GM23248 (cell line): Measurements from ENCODE around the gene FILIP1L. TPM values are rescaled to one million over a fixed set of nuclear protein-coding genes. Genes with fewer than 3 reads are reported as not detected.

Source experiments
- DNase-seq: peaks from one replicate; pipeline ENCODE4 v3.0.0-alpha.2; 2015
- H2AFZ ChIP-seq: fragments of 200-600 bp; sonication (generic); 2 replicates; pipeline ENCODE4 v1.6.1; 2016; ENCODE audit warnings: antibody characterized with exemption
- H3F3A ChIP-seq: fragments of 200-600 bp; sonication (generic); 2 replicates; pipeline ENCODE4 v1.6.1; 2016; ENCODE audit warnings: mild to moderate bottlenecking, antibody characterized with exemption, mixed run types; ENCODE audit not compliant: insufficient read depth
- H3K27ac ChIP-seq: fragments of 200-600 bp; sonication (generic); 2 replicates; pipeline ENCODE4 v1.5.1; 2016; ENCODE audit warnings: mild to moderate bottlenecking
- H3K27me3 ChIP-seq: fragments of 200-600 bp; sonication (generic); replicated peaks from 2 replicates; pipeline ENCODE4 v1.6.1; 2016; ENCODE audit warnings: mild to moderate bottlenecking; ENCODE audit not compliant: insufficient read depth
- H3K36me3 ChIP-seq: fragments of 200-600 bp; sonication (generic); 2 replicates; pipeline ENCODE4 v1.6.1; 2016; ENCODE audit warnings: low read depth, mild to moderate bottlenecking
- H3K4me1 ChIP-seq: fragments of 200-600 bp; sonication (generic); 2 replicates; pipeline ENCODE4 v1.6.1; 2016; ENCODE audit warnings: mild to moderate bottlenecking; ENCODE audit not compliant: insufficient read depth
- H3K4me2 ChIP-seq: fragments of 200-600 bp; sonication (generic); one replicate; pipeline ENCODE4 v1.6.1; 2016; ENCODE audit warnings: mild to moderate bottlenecking; ENCODE audit not compliant: unreplicated experiment
- H3K4me3 ChIP-seq: fragments of 200-600 bp; sonication (generic); 2 replicates; pipeline ENCODE4 v1.5.1; 2016; ENCODE audit warnings: mild to moderate bottlenecking
- H3K79me2 ChIP-seq: fragments of 200-600 bp; sonication (generic); 2 replicates; pipeline ENCODE4 v1.6.1; 2016; ENCODE audit warnings: mild to moderate bottlenecking; ENCODE audit not compliant: insufficient read depth
- H3K9ac ChIP-seq: fragments of 200-600 bp; sonication (generic); 2 replicates; pipeline ENCODE4 v1.6.1; 2016; ENCODE audit warnings: mild to moderate bottlenecking
- H3K9me2 ChIP-seq: fragments of 200-600 bp; sonication (generic); 2 replicates; pipeline ENCODE4 v1.6.1; 2016; ENCODE audit warnings: mixed run types, mild to moderate bottlenecking, moderate library complexity; ENCODE audit not compliant: insufficient read depth
- H3K9me3 ChIP-seq: fragments of 200-600 bp; sonication (generic); one replicate; pipeline ENCODE4 v1.6.1; 2017; ENCODE audit warnings: low read depth
- H4K20me1 ChIP-seq: fragments of 200-600 bp; sonication (generic); 2 replicates; pipeline ENCODE4 v1.6.0; 2016; ENCODE audit not compliant: insufficient read depth
- EZH2 ChIP-seq: fragments of 200-600 bp; sonication (generic); IDR thresholded peaks from 2 replicates; pipeline ENCODE4 v1.6.1; 2018; ENCODE audit warnings: antibody characterized with exemption, mild to moderate bottlenecking; ENCODE audit not compliant: insufficient read depth, poor library complexity, severe bottlenecking
- EZH2phosphoT487 ChIP-seq: fragments of 200-600 bp; sonication (generic); IDR thresholded peaks from 2 replicates; pipeline ENCODE4 v1.6.1; 2018; ENCODE audit warnings: antibody characterized with exemption, moderate library complexity, mild to moderate bottlenecking, low read depth; ENCODE audit not compliant: insufficient read depth
- WGBS, 2 experiments: methylation state at CpG; one replicate each; pipeline ENCODE4 v1.1.6; 2015 to 2017; ENCODE audit warnings: low lambda C conversion rate in 2 of 2, low coverage in 1 of 2; ENCODE audit errors: missing lambda C conversion rate in 2 of 2; 5-methylcytosine and 5-hydroxymethylcytosine counted together
- in situ Hi-C: fragments of 300-500 bp; cut with MboI; formaldehyde crosslinking; loops from 2 replicates; pipeline ENCODE4 v1.15.0; 2020
- polyA plus RNA-seq: library from polyadenylated mRNA; unstranded; fragments of >200 nt; fragmentation: Nextera tagmentation; extraction: Ambion mirVana; gene quantifications from 2 replicates; pipeline ENCODE4 v1.2.1, GENCODE V29; 2016
- total RNA-seq: library from RNA; depleted of rRNA; stranded (reverse); fragments of >200 nt; shearing (Covaris generic); gene quantifications from 2 replicates; pipeline ENCODE4 v1.2.3, GENCODE V29; 2014

The FILIP1L gene
- total and polyA plus RNA-seq, 2 experiments from 2014 or later, result 45.0 to 66.3 TPM

DNA sequence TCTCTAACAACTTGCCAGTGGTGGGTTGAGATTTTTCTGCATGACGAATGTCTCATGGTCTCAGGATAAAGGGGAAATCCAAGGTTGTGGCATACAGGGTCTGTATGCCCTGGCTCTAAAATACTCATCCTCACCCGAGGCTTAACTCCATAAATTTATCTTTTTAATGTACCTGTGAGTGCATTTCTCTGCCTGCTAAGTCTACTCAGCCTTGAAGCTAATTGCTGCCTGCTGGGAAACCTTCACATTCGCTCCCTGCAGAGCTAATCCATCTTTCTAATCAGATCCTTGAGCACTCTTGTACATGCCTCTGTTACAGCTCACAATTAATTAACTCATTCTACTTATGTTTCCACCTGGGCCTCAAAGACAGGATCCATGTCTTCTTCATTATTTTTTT is 202.9 kb downstream of the FILIP1L start:
- no peaks in the 10 kb centered on the region for H3K36me3 ChIP-seq
- H3K4me3 ChIP-seq, result no peak overlapping the region
- H3K9me3 ChIP-seq, result no peaks in the 10 kb centered on the region
- WGBS, 2 experiments, result 95 to 96% methylated on average over 3 of the region's 3 CpGs
- DNase-seq, result no peak
- H3K4me2 ChIP-seq, result no peak overlapping the region
- H4K20me1 ChIP-seq, result no peaks in the 10 kb centered on the region
- H3K27ac ChIP-seq, result no peak overlapping the region
- no peak overlapping the region for H2AFZ ChIP-seq
- no peaks in the 10 kb centered on the region for H3K79me2 ChIP-seq
- in situ Hi-C loops, result no loop called here
- peaks cover 5% of the 10 kb centered on the region; the same call in 1 of the 2 replicates for H3F3A ChIP-seq
- no peaks in the 10 kb centered on the region for H3K9me2 ChIP-seq
- no peaks in the 10 kb centered on the region for H3K27me3 ChIP-seq
- H3K9ac ChIP-seq, result no peak overlapping the region
- H3K4me1 ChIP-seq, result peaks cover 13% of the 10 kb centered on the region
- TF ChIP-seq EZH2phosphoT487 (no peak), EZH2 (no peak)

DNA sequence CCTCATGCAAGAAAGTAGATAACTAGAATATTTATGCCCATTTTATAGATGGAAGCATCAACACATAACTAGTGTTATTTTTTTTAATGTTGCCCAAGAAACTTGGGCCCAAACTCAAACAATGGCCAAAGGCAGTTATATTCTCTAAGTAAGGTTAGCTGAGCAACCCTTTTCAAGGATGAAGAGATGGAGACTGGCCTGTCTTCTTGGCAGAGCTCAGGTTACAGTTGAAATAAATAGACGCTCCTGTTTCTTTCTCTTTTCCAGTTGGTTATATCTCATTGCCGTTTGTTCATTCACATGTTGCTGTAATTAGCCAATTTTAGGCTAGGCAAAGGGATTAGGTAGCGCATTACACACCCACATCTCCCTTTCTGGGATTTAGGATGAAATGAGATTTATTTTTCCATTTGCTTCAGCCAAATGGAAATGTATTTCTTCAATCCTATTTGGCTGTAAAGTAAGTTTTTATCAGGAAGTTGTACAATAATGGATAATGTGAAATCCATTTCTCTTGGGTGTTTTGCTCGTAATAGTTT is 203.5 kb downstream of the FILIP1L start:
- Histone ChIP-seq H3K9ac (no peak overlapping the region), H3K9me2 (no peaks in the 10 kb centered on the region), H3K4me3 (no peak overlapping the region), H3K9me3 (no peaks in the 10 kb centered on the region), H3K79me2 (no peaks in the 10 kb centered on the region), H3K36me3 (no peaks in the 10 kb centered on the region), H3F3A (peaks cover 5% of the 10 kb centered on the region; the same call in 1 of the 2 replicates), H4K20me1 (no peaks in the 10 kb centered on the region), H3K27me3 (no peaks in the 10 kb centered on the region), H3K4me1 (peaks cover 13% of the 10 kb centered on the region), H3K4me2 (peak overlapping the region; percentile 55), H2AFZ (no peak overlapping the region), H3K27ac (no peak overlapping the region)
- in situ Hi-C loops, result no loop called here
- WGBS, 2 experiments, result 98% methylated on average over 4 of the region's 4 CpGs
- TF ChIP-seq EZH2phosphoT487 (no peak), EZH2 (no peak)
- no peak for DNase-seq

DNA sequence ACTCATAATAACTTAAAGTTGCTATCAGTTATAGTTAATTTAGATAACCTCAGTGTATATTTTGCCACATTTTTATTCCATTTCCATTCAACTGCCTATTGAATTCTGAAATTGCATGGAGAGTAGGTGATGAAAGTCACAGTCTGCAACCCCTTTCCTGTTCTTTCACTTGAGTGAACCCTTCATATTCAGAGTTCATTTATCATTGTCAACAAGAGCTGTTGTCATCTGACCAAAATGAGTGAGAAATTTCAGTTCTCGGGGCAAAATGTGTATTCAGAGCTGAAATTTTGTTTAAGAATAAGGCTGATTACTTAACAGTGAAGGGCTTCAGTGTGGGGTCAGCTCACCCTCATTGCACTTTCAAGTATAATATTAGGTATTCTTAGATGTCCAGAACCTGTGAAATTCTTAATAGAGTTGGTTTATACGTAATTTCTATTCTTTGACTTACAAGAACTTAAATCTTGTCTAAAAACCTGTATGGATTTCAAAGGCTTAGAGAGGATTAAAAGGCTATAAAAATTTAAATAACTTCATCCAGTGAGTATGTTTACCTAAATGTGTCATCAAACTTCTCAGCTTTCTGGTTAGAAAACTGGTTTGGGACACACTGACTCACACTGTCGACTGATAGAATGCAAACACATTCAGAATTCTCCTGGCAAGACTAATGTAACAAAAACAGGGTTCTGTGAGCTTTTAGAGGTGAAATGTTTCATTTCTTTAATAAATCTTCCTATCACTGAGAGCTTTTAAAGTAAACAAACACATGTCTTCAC is 204.4 kb downstream of the FILIP1L start:
- no peak overlapping the region for H3K9ac ChIP-seq
- WGBS, 2 experiments, result 52 to 59% methylated on average over 3 of the region's 3 CpGs

DNA sequence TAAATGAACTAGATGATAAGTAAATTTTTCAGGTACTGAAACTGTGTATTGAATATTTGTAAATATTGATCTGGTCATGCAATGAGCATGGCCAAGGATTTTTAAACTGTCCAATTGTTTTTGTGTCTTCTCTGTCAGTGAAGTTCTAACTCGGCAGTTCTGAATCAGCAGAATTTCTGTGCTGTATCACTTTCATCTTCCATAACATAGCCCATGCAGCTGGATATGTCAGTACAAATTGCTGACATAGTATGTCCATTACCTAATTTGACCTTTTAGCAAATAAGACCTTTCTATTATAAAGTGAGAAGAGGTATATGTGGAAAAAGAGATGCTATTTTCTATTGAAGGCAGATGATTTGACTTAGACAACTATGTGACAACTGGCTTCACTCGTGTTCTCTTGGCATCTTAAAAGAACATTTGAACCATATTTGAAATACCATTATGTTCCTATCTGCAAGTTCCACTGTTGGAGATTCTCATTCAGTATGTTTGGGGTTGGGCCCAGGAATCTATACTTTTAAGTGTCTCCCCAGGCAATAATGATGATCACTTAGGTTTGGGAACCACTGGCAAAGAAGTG is 206.2 kb downstream of the FILIP1L start:
- Histone ChIP-seq H3K27me3 (no peaks in the 10 kb centered on the region), H3K4me1 (peaks cover 22% of the 10 kb centered on the region), H3F3A (peaks cover 5% of the 10 kb centered on the region; the same call in 1 of the 2 replicates), H4K20me1 (no peaks in the 10 kb centered on the region), H3K79me2 (no peaks in the 10 kb centered on the region), H3K4me3 (no peak overlapping the region), H3K9me3 (no peaks in the 10 kb centered on the region), H3K9ac (no peak overlapping the region), H3K27ac (no peak overlapping the region), H2AFZ (no peak overlapping the region), H3K36me3 (no peaks in the 10 kb centered on the region), H3K4me2 (no peak overlapping the region), H3K9me2 (no peaks in the 10 kb centered on the region)
- in situ Hi-C loops, result no loop called here
- DNase-seq, result no peak
- TF ChIP-seq EZH2 (no peak), EZH2phosphoT487 (no peak)
- WGBS, 2 experiments, result 82 to 87% methylated on average over 2 of the region's 2 CpGs

More for the DNA sequence above, 204.4 kb downstream of the FILIP1L start:
- Histone ChIP-seq H3K79me2 (no peaks in the 10 kb centered on the region), H3K27me3 (no peaks in the 10 kb centered on the region), H3K9me2 (no peaks in the 10 kb centered on the region), H3K36me3 (no peaks in the 10 kb centered on the region), H3K4me3 (no peak overlapping the region), H2AFZ (no peak overlapping the region), H3K27ac (peak overlapping the region; percentile 0; the same call in 1 of the 2 replicates), H3K4me2 (peak overlapping the region; percentile 55), H3K4me1 (peaks cover 13% of the 10 kb centered on the region), H3F3A (peaks cover 5% of the 10 kb centered on the region; the same call in 1 of the 2 replicates), H4K20me1 (no peaks in the 10 kb centered on the region), H3K9me3 (no peaks in the 10 kb centered on the region)
- no peak for TF ChIP-seq EZH2
- 0 out of 2 replicates have a peak, but pooled peaks have one; percentile 34 for TF ChIP-seq EZH2phosphoT487
- in situ Hi-C loops, result no loop called here
- DNase-seq, result peak; percentile 89
